ENCODE measurements around the gene ATPAF2.
"Not testable (repeated sequence)": the region's sequence is repeated elsewhere in the genome, so short reads cannot be mapped to it uniquely, and the experiment has no call there.

ATPAF2 gene

GRCh38 chr17:18009609-18010420 lies 29.2 kb downstream of the ATPAF2 start:
- DNase-seq (ENCODE audit: low read depth) = no peak

- no peak for DNase-seq (ENCODE audit: low read depth)
Measured at GRCh38 chr17:18008496-18009268, 30.3 kb downstream of the ATPAF2 start.

- DNase-seq (ENCODE audit: low read depth) = no peak
Measured at GRCh38 chr17:18006495-18007239, 32.3 kb downstream of the ATPAF2 start.

GRCh38 chr17:18005496-18005895 lies 33.5 kb downstream of the ATPAF2 start:
- DNase-seq (ENCODE audit: low read depth) = no peak

GRCh38 chr17:18004884-18005305 lies 34.1 kb downstream of the ATPAF2 start:
- no peak for DNase-seq (ENCODE audit: low read depth)

GRCh38 chr17:18004345-18004744 lies 34.6 kb downstream of the ATPAF2 start:
- no peak for DNase-seq (ENCODE audit: low read depth)

- no peak for DNase-seq (ENCODE audit: low read depth)
Measured at GRCh38 chr17:18002171-18002570, 36.8 kb downstream of the ATPAF2 start.

- no peak for DNase-seq (ENCODE audit: low read depth)
Measured at GRCh38 chr17:18000030-18000408, 38.9 kb downstream of the ATPAF2 start.

GRCh38 chr17:17999364-18000029 lies 39.5 kb downstream of the ATPAF2 start:
- DNase-seq (ENCODE audit: low read depth) = no peak

- DNase-seq (ENCODE audit: low read depth) = no peak
Measured at GRCh38 chr17:17998934-17999333, 40.0 kb downstream of the ATPAF2 start.

GRCh38 chr17:17995887-17996286 lies 43.1 kb downstream of the ATPAF2 start:
- not testable (repeated sequence) for DNase-seq (ENCODE audit: low read depth)

GRCh38 chr17:17994271-17995069 lies 44.5 kb downstream of the ATPAF2 start:
- DNase-seq (ENCODE audit: low read depth) = no peak

- DNase-seq (ENCODE audit: low read depth) = no peak
Measured at GRCh38 chr17:17993852-17994251, 45.1 kb downstream of the ATPAF2 start.

- no peak for DNase-seq (ENCODE audit: low read depth)
Measured at GRCh38 chr17:17993366-17993765, 45.6 kb downstream of the ATPAF2 start.

- no peak for DNase-seq (ENCODE audit: low read depth)
Measured at GRCh38 chr17:17990282-17990681, 48.7 kb downstream of the ATPAF2 start.

- no peak for DNase-seq (ENCODE audit: low read depth)
Measured at GRCh38 chr17:17989618-17990017, 49.4 kb downstream of the ATPAF2 start.

- DNase-seq (ENCODE audit: low read depth) = no peak
Measured at GRCh38 chr17:17989081-17989480, 49.9 kb downstream of the ATPAF2 start.

GRCh38 chr17:17988427-17988945 lies 50.5 kb downstream of the ATPAF2 start:
- DNase-seq (ENCODE audit: low read depth) = no peak

- DNase-seq (ENCODE audit: low read depth) = no peak
Measured at GRCh38 chr17:17987901-17988300, 51.1 kb downstream of the ATPAF2 start.

- DNase-seq (ENCODE audit: low read depth) = no peak
Measured at GRCh38 chr17:17987187-17987896, 51.6 kb downstream of the ATPAF2 start.

Data from stromal cell of bone marrow (primary cell).